Gastroesophageal sphincter (tissue), 4 donors: Measurements from ENCODE around the gene LRIG1. TPM values are rescaled to one million over a fixed set of nuclear protein-coding genes. Genes with fewer than 3 reads are reported as not detected.

ENCODE experiments used
- ATAC-seq: fragments of 150-250 bp; one replicate; pipeline ENCODE4 v1.9.1; 2016; ENCODE audit warnings: mild to moderate bottlenecking, moderate library complexity
- H3K27ac ChIP-seq, 4 donors: fragments of 200-600 bp; sonication (generic) in 3 of 4; 1 replicate in 3 of 4; 2 replicates in 1 of 4; pipeline ENCODE4 v1.5.1; 2016 to 2019
- H3K27me3 ChIP-seq: fragments of 200-600 bp; sonication (generic); one replicate; pipeline ENCODE4 v1.5.1; 2019
- H3K36me3 ChIP-seq, 2 donors: fragments of 200-600 bp; sonication (generic); one replicate each; pipeline ENCODE4 v1.5.1; 2019; ENCODE audit warnings: control low read depth in 1 of 2
- H3K4me1 ChIP-seq, 3 donors: fragments of 200-600 bp; sonication (generic); 1 replicate in 2 of 3; 2 replicates in 1 of 3; pipeline ENCODE4 v1.5.1; 2016 to 2019; ENCODE audit warnings: control low read depth in 2 of 3
- H3K4me3 ChIP-seq, 2 donors: fragments of 200-600 bp; sonication (generic); one replicate each; pipeline ENCODE4 v1.5.1; 2019; ENCODE audit warnings: mild to moderate bottlenecking in 1 of 2, moderate library complexity in 1 of 2
- H3K9me3 ChIP-seq, 3 donors: fragments of 200-600 bp; sonication (generic); one replicate each; pipeline ENCODE4 v1.5.1; 2017 to 2019; ENCODE audit warnings: control low read depth in 2 of 3
- EP300 ChIP-seq: sonication (generic); formaldehyde crosslinking; IDR thresholded peaks from one replicate; pipeline ENCODE4 v1.6.1; 2017; ENCODE audit warnings: antibody characterized with exemption, mild to moderate bottlenecking
- POLR2A ChIP-seq, 2 donors: fragments of 450-650 bp; IDR thresholded peaks; one replicate each; pipeline ENCODE4 v1.6.1; 2017; ENCODE audit warnings: antibody characterized with exemption in 2 of 2, mild to moderate bottlenecking in 2 of 2, moderate library complexity in 1 of 2
- POLR2AphosphoS5 ChIP-seq: sonication (generic); formaldehyde crosslinking; IDR thresholded peaks from one replicate; pipeline ENCODE4 v1.6.1; 2017; ENCODE audit warnings: antibody characterized with exemption
- WGBS, 2 donors: methylation state at CpG; one replicate each; pipeline ENCODE4 v1.1.5; 2018; ENCODE audit warnings: low coverage in 1 of 2; 5-methylcytosine and 5-hydroxymethylcytosine counted together
- total RNA-seq, 4 donors: library from RNA; depleted of rRNA; stranded (reverse); fragments of >200 nt; gene quantifications; one replicate each; pipeline ENCODE4 v1.1.0, GENCODE V29; 2016
- TF ChIP-seq, protein P1 (sequence below), 4 experiments: fragments of 200-600 bp in 2 of 4; fragments of 450-650 bp in 2 of 4; sonication (generic) in 1 of 4; IDR thresholded peaks; one replicate each; pipeline ENCODE4 v1.5.1; 2017 to 2019; ENCODE audit warnings: antibody characterized with exemption in 4 of 4, mild to moderate bottlenecking in 2 of 4, moderate library complexity in 2 of 4

Gene LRIG1
- total RNA-seq, 4 donors from 2014 or later: 104 to 217 (median 157) TPM

DNA sequence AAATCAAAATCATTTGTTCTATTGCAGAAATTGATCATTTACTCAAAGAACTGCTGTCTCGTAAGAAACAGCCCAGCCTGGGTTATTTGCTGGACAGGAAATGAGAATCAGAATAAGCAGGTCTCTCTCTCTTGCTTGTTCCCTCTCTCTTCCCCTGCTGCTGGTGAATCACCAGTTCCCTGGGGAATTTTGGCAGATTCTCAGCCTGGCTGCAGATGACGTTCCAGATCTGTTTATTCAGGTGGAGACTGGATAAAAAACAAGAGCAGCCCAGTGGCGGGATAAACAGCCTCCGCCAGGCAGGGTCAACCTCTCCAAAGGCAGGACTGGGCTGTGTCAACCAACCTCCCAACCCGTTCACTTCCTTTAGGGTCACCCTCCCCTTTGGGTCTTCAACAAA is 72.1 kb downstream of the LRIG1 start:
- H3K27ac ChIP-seq: peak overlapping the region; percentile 73 to 80 (median 76)
- peaks cover 0 to 6% of the 10 kb centered on the region in 2 donors for H3K36me3 ChIP-seq
- TF ChIP-seq POLR2A (IDR thresholded peaks at IDR 0.05) (no peak), POLR2AphosphoS5 (peak; percentile 91)
- no peaks in the 10 kb centered on the region for H3K9me3 ChIP-seq
- no peaks in the 10 kb centered on the region for H3K27me3 ChIP-seq
- H3K4me3 ChIP-seq: no peak overlapping the region
- H3K4me1 ChIP-seq: peaks cover 36 to 99% (median 45%) of the 10 kb centered on the region in 3 donors
- ATAC-seq: peak; percentile 82
- WGBS, 2 donors: 0 to 11% methylated on average over 2 to 4 of the region's 5 CpGs

DNA sequence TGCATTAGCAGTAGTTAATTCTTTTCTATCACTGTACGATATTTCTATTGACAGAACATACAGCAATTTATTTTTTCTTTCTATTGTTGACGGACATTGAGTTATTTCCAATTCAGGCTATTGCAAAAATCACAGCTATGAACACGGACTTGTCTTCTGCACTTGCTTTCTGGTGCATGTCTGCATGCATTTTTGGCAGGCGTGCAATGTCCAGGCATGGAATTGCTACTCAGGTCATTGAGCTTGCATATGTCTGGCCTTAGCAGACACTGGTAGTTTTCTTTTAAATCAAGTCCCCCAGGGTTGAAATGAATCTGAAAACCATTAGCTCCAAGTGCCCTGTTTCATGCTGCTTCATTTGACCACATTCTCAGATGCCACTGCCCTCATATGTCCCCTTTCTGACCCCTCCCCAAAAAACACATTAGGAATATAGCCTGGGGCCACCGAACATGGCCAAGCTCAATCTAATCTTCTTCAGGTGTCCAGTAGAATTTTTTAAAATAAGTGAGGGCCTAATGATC is 72.8 kb downstream of the LRIG1 start:
- no peaks in the 10 kb centered on the region for H3K27me3 ChIP-seq
- H3K9me3 ChIP-seq: no peaks in the 10 kb centered on the region
- peaks cover 29 to 97% (median 38%) of the 10 kb centered on the region in 3 donors for H3K4me1 ChIP-seq
- peak overlapping the region; percentile 73 to 80 (median 76) for H3K27ac ChIP-seq
- no peak overlapping the region for H3K4me3 ChIP-seq
- no peak for ATAC-seq
- H3K36me3 ChIP-seq: peaks cover 0 to 6% of the 10 kb centered on the region in 2 donors
- WGBS, 2 donors: 28 to 66% methylated on average over 2 to 5 of the region's 5 CpGs
- no peak for TF ChIP-seq POLR2AphosphoS5
- no peak for TF ChIP-seq POLR2A (IDR thresholded peaks at IDR 0.05)
- no peak for TF ChIP-seq EP300

DNA sequence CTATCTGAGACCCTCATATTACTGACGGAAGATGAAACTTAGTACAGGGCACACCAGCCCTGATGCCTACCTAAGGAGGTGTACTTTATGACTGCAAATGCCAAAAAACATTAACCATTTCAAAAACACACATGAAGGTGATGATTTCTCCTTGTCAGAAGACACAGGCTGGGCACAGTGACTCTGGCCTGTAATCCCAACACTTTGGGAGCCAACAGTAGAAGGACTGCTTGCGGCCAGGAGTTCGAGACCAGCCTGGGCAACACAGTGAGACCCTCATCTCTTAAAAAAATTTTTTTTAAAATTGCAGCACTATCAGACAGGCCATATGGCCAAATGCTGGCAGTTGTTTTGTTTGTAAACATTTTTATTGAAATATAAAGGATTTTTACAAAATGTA is 73.5 kb downstream of the LRIG1 start:
- peaks cover 0 to 6% of the 10 kb centered on the region in 2 donors for H3K36me3 ChIP-seq
- H3K4me1 ChIP-seq: peaks cover 27 to 91% (median 34%) of the 10 kb centered on the region in 3 donors
- WGBS, 2 donors: 93 to 96% methylated on average over 3 of the region's 3 CpGs
- ATAC-seq: no peak
- H3K27ac ChIP-seq: peak overlapping the region in 3 of 4 donors; percentile 28 to 80 (median 73)
- H3K9me3 ChIP-seq: no peaks in the 10 kb centered on the region
- TF ChIP-seq, protein P1, sequence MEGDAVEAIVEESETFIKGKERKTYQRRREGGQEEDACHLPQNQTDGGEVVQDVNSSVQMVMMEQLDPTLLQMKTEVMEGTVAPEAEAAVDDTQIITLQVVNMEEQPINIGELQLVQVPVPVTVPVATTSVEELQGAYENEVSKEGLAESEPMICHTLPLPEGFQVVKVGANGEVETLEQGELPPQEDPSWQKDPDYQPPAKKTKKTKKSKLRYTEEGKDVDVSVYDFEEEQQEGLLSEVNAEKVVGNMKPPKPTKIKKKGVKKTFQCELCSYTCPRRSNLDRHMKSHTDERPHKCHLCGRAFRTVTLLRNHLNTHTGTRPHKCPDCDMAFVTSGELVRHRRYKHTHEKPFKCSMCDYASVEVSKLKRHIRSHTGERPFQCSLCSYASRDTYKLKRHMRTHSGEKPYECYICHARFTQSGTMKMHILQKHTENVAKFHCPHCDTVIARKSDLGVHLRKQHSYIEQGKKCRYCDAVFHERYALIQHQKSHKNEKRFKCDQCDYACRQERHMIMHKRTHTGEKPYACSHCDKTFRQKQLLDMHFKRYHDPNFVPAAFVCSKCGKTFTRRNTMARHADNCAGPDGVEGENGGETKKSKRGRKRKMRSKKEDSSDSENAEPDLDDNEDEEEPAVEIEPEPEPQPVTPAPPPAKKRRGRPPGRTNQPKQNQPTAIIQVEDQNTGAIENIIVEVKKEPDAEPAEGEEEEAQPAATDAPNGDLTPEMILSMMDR (IDR thresholded peaks at IDR 0.05): no peak
- TF ChIP-seq POLR2AphosphoS5 (no peak), EP300 (no peak), POLR2A (IDR thresholded peaks at IDR 0.05) (no peak)
- no peak overlapping the region for H3K4me3 ChIP-seq
- H3K27me3 ChIP-seq: no peaks in the 10 kb centered on the region

DNA sequence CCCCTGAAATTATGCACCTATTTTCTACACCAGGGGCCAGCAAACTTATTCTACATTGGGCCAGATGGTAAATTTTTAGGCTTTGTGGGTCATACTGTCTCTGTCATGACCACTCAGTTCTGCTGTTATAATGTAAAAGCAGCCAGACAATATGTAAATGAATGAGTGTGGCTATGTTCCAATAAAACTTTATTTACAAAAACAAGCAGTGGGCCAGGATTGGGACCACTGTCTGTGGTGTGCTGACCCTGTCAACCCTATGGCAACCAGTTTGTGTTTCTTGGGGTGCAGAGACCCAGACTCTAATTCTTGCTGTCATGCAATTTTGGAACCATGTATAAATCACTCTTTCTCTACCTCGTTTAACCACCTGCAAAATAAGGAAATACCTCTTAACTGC is 74.7 kb downstream of the LRIG1 start:
- Histone ChIP-seq H3K4me3 (no peak overlapping the region), H3K27ac (peak overlapping the region; percentile 69 to 80 (median 74)), H3K9me3 (no peaks in the 10 kb centered on the region), H3K27me3 (no peaks in the 10 kb centered on the region), H3K36me3 (no peaks in the 10 kb centered on the region), H3K4me1 (peaks cover 27 to 85% (median 34%) of the 10 kb centered on the region in 3 donors)
- WGBS, 2 donors: 60 to 88% methylated on average over 1 of the region's 1 CpG
- TF ChIP-seq POLR2A (IDR thresholded peaks at IDR 0.05): no peak
- TF ChIP-seq EP300: no peak
- TF ChIP-seq, protein P1 (IDR thresholded peaks at IDR 0.05): no peak
- no peak for ATAC-seq

DNA sequence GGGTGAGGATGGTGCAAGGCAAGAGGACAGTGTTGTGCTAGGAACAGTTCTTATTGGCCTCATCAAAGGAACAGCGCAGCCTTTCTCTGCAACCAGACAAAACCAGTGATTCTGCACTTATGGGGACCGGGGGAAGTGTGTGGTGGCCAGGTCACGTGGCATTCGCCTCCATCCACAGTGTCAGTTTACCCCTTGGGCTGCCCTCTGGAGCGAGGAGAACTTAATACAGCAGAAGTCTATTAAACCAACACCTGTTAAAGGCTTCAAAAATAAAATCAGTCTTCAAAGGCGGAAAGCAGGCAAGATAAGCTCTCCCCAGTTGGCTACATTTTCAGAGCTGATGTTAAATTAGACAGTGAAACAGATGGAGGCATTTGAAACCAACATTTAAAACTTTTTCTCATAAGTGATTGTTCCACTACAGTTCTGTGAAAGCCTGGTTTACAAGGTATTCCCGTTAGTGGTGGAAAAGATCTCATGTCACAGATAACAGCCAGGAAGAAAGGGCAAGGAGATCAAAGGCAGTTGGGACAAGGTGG is 75.2 kb downstream of the LRIG1 start:
- WGBS, 2 donors: 79 to 87% methylated on average over 7 of the region's 7 CpGs
- no peak for ATAC-seq
- Histone ChIP-seq H3K4me3 (no peak overlapping the region), H3K4me1 (peaks cover 27 to 84% (median 34%) of the 10 kb centered on the region in 3 donors), H3K27me3 (no peaks in the 10 kb centered on the region), H3K36me3 (no peaks in the 10 kb centered on the region), H3K27ac (peak overlapping the region; percentile 69 to 80 (median 74)), H3K9me3 (no peaks in the 10 kb centered on the region)
- TF ChIP-seq POLR2A (IDR thresholded peaks at IDR 0.05): no peak
- no peak for TF ChIP-seq POLR2AphosphoS5
- TF ChIP-seq, protein P1 (IDR thresholded peaks at IDR 0.05): no peak
- TF ChIP-seq EP300: no peak

DNA sequence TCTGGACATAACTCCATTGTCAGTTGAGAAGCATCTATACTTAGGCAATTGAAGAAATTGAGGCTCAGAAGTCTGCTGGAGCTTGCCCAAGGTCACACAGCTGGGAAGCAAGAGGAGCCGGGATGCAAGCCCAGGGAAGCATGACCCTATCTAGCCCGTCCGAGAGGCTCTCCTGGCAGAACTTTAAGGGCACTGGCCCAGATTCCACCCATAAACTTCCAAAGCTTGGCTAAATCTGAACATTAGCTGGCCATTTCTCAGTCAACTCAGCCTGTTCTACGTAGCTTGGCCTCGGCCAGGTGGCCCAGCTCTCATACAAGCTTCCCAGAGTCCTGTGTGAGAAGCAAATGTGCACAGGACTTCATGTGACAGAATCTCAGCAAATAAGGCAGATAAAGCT is 75.8 kb downstream of the LRIG1 start:
- 17 to 46% methylated on average over 3 to 4 of the region's 5 CpGs for WGBS, 2 donors
- Histone ChIP-seq H3K27me3 (no peaks in the 10 kb centered on the region), H3K9me3 (no peaks in the 10 kb centered on the region), H3K4me3 (no peak overlapping the region), H3K4me1 (peaks cover 27 to 84% (median 34%) of the 10 kb centered on the region in 3 donors), H3K27ac (peak overlapping the region; percentile 69 to 80 (median 74)), H3K36me3 (no peaks in the 10 kb centered on the region)
- no peak for TF ChIP-seq POLR2A (IDR thresholded peaks at IDR 0.05)
- TF ChIP-seq POLR2AphosphoS5: peak; percentile 55
- ATAC-seq: peak; percentile 57
